ENCODE data around the gene CD8B.

DNA sequence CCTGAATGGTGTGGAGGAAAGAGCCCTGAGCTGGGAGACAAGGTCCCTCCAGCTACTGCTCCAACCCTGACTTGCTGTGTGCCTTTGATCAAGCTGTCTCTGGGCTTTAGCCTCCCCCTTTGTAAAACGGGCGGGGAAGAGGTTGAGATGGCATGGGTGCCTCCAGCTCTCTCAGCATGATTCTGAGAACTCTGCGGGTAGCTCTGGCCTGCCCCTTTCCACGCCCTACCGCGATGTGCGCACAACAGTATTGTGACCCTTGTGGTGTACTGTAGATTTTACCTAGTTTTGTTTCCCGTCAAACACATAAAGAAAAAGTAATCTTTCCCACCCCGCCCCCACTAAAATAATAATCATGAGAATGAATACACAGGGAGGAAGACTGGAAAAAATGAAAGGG is 76.2 kb downstream of the CD8B start:
- TF ChIP-seq, protein P1, sequence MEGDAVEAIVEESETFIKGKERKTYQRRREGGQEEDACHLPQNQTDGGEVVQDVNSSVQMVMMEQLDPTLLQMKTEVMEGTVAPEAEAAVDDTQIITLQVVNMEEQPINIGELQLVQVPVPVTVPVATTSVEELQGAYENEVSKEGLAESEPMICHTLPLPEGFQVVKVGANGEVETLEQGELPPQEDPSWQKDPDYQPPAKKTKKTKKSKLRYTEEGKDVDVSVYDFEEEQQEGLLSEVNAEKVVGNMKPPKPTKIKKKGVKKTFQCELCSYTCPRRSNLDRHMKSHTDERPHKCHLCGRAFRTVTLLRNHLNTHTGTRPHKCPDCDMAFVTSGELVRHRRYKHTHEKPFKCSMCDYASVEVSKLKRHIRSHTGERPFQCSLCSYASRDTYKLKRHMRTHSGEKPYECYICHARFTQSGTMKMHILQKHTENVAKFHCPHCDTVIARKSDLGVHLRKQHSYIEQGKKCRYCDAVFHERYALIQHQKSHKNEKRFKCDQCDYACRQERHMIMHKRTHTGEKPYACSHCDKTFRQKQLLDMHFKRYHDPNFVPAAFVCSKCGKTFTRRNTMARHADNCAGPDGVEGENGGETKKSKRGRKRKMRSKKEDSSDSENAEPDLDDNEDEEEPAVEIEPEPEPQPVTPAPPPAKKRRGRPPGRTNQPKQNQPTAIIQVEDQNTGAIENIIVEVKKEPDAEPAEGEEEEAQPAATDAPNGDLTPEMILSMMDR (IDR thresholded peaks at IDR 0.05): no peak
- TF ChIP-seq POLR2A (IDR thresholded peaks at IDR 0.05) (no peak), POLR2AphosphoS5 (IDR thresholded peaks at IDR 0.05) (no peak)
